NOMO-1 (cell line): Measurements from ENCODE around the gene SPATS2.

Experiments used
- DNase-seq, 2 experiments: peaks; one replicate each; lab custom pipeline; 2025; ENCODE audit not compliant: unreplicated experiment in 2 of 2; lab: John Stamatoyannopoulos, UW

The SPATS2 gene

GRCh38 chr12:49538510-49539403 is 171.5 kb downstream of the SPATS2 start, which contains the start of gene KCNH3:
Gene KCNH3 (plus strand): TSS chr12:49539030. CDS start chr12:49539417, 387 bp downstream.
- DNase-seq = peak; percentile 63 to 68

GRCh38 chr12:49539406-49540228 is 172.4 kb downstream of the SPATS2 start:
- no peak for DNase-seq

DNA sequence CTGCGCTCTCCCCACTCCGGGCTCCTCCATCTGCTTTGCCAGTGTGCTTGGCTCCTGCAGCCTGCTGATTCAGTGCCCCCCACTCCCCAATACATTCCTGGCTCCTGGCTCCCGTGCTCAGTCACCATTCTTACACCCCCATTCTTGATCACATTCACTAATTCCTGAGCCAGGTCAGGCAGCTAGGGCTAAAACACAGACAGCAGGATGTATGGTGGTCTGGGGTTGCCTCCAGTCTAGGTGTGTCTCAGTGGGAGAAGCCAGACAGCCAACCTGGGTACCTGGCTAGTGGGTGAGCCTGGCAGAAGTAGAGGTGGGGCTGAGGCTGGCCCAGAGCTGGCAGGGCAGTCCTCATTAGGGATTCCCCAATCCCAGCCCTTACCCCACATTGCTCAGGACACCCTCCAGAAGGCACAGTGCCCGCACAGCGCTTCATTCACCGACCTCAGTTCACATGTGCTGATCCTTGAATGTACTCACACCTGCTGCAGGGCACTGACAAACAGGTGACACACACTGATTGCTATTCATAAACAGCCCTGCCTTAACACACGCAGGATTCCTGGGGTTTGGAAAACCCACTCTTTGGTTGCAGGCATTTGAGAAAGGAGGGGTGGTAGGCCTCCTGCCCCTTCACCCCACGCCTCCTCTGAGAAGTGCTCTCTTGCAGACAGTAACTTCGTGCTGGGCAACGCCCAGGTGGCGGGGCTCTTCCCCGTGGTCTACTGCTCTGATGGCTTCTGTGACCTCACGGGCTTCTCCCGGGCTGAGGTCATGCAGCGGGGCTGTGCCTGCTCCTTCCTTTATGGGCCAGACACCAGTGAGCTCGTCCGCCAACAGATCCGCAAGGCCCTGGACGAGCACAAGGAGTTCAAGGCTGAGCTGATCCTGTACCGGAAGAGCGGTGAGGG is 173.2 kb downstream of the SPATS2 start:
- DNase-seq = no peak

- DNase-seq = no peak
Observed at GRCh38 chr12:49541140-49541861, 174.0 kb downstream of the SPATS2 start.

GRCh38 chr12:49541911-49542505 is 174.7 kb downstream of the SPATS2 start:
- no peak for DNase-seq

GRCh38 chr12:49542592-49543160 is 175.4 kb downstream of the SPATS2 start:
- DNase-seq = no peak

DNA sequence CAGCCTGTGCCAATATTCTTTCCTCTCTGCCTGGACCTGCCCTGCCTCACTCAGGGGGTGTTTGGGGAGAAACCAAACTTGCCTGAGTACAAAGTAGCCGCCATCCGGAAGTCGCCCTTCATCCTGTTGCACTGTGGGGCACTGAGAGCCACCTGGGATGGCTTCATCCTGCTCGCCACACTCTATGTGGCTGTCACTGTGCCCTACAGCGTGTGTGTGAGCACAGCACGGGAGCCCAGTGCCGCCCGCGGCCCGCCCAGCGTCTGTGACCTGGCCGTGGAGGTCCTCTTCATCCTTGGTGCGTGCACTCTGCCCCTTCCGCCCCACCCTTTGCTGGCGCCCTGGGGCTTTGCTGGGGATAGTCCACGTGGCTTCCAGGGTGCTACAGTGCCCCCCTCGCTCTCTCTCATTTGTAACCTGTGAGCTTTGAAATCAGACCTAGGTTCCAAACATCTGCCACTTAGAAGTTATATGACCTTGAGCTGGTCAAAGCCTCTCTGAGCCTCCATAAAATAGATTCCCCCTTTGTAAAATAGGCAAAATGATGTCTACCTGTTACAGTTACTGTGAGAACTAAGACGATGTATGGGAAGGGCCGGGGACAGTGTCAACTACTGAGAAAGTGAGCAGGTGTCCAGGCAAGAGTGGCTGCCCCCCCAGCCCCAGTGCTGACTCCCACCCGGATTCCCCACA is 176.1 kb downstream of the SPATS2 start:
- DNase-seq = no peak

- no peak for DNase-seq
Observed at GRCh38 chr12:49543914-49544815, 176.9 kb downstream of the SPATS2 start.

DNA sequence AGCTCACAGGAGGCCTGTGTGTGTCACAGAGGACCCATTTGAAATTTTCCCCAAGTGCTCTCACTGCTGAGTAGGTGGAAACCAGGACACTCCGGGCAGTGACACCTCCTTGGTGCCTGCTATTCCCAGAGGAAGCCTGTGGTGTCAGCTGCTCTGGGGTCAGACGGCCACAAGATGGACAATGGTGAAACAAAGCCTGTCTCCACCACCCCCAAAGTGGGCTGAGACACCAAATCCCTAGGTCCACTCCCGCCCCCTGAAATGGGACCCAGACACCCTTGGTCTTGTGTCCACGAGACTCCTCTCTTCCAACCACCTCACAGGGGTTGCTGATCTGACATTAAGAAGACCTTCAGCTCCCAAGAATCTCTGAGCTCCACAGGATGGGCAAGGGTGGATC is 178.6 kb downstream of the SPATS2 start:
- no peak for DNase-seq

DNA sequence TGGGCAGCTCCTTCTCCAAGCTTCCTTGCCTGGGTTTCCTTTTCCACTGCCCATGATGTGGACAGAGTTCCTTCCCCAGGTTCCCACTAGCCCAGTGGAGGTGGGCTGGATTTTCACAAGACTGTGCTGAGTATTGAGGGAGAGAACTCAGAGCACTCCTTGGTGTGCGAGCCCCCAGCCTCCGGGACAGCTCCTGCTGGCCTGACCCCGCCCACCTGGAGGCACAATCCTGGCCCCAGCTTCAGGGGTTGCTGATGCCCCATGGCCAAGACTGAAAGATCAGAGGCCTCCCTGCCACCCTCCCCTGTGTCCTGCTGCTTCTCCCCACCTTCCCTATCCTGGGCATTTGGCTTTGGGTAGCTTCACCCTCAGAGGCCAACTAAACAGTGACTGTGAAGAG is 179.2 kb downstream of the SPATS2 start:
- DNase-seq = no peak

DNA sequence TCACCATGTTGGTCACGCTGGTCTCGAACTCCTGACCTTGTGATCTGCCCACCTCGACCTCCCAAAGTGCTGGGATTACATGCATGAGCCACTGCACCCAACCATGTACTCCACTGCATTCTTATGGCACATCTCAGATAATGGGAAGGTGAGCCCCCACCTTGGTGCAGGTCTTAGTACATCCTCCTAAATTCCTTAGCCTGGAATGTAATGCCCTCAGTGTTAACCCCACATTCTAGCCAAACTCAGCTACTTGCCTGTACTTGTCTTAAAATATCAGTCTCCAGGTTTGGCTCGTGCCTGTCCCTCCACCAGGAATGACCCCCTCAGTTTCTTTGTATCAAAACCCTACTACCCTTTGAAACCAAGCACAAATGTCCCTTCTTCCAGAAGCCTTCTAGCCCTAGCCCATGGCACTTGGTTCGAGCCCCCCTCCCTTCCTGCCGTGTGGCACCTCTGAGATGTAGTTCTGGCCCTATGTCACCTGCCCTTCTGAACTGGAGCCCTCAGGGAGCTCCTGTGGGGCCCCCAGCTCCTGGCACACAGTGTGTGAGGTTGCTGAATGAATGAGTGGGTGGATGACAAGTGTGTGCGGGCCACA is 179.9 kb downstream of the SPATS2 start:
- DNase-seq = no peak

DNA sequence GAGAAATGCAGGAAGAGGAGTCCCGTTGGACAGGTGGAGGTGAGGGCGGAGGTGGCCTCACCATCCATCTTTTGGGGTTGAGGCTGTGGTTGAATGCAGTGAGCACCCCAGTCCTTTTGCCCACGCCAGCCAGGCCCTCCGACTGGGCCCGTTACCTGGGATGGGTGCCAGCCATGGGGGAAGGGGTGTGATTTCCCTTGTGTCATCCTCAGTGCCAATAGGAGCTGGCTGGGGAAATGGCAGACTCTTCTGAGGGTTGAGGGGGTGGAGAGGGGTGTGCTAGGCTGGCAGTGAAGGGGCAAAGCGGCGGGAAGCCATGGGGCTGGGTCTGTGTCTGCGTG is 181.2 kb downstream of the SPATS2 start:
- DNase-seq = no peak

DNA sequence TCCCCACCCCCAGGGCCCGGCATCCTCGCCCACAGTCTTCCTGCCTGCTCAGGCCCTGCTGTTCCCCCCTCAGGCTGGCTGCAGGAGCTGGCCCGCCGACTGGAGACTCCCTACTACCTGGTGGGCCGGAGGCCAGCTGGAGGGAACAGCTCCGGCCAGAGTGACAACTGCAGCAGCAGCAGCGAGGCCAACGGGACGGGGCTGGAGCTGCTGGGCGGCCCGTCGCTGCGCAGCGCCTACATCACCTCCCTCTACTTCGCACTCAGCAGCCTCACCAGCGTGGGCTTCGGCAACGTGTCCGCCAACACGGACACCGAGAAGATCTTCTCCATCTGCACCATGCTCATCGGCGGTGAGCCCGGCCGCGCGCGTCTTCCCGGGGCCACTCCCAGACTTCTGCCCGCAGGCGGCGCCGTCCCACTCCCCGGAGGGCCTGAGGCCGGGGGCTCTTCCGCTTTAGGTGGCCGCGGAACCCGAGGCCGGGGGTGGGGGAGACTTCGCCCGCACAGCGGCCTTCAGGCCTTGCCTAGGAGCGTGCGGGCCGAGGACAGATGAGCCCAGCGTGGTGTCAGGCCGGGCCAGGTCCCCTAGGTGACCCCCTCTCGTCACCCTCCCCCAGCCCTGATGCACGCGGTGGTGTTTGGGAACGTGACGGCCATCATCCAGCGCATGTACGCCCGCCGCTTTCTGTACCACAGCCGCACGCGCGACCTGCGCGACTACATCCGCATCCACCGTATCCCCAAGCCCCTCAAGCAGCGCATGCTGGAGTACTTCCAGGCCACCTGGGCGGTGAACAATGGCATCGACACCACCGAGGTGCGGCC is 181.8 kb downstream of the SPATS2 start:
- no peak for DNase-seq

DNA sequence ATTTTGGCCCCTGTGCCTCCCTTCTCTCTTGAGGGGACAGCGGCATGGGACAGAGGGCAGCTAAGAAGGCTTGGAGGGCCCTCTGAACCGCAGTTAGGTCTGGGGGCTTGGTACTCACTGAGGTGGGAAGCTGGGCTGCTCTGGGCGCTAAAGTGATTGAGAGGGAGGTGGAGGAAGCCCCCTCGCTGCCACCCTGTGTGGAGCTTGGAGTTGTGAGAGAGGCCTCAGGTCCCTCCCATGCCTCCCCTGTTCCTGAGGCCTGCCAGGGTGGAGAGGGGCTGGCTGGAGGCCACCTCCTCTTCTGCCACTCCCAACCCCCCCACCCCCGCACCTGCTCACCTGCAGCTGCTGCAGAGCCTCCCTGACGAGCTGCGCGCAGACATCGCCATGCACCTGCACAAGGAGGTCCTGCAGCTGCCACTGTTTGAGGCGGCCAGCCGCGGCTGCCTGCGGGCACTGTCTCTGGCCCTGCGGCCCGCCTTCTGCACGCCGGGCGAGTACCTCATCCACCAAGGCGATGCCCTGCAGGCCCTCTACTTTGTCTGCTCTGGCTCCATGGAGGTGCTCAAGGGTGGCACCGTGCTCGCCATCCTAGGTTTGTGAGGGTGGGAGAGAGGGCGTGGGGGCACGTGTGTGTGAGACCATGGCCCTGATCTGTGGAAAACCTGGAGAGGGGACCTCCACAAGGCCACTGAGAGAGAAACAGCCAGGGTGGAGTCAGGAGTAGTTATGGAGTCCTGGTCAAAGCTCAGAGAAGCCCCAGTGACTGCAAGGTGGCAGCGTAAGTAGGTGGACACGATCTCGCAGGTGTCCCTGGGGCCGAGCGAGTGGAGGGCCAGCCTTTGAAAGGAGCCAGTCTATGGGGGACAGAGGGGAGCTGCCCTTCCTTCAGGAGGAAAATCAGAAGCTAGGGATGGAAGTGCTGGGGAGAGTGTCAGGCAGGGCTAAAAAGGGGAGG is 182.8 kb downstream of the SPATS2 start:
- DNase-seq = no peak

GRCh38 chr12:49550693-49551252 is 183.5 kb downstream of the SPATS2 start:
- no peak for DNase-seq
